Calu3 (cell line): Measurements from ENCODE around the gene PSORS1C1. TPM values are rescaled to one million over a fixed set of nuclear protein-coding genes. Genes with fewer than 3 reads are reported as not detected.

Source experiments
- BruUV-seq: library from RNA; stranded (reverse); fragments of 400-500 nt; replicated peaks from 2 replicates; lab custom pipeline; 2021; lab: Mats Ljungman, UMichigan
- CTCF ChIA-PET: fragments of 300-600 bp; sonication (Branson Sonifier 250); formaldehyde crosslinking; loops from one replicate; lab custom pipeline; 2022; ENCODE audit warnings: antibody characterized with exemption; lab: Charles Lee
- DNase-seq: peaks from one replicate; pipeline ENCODE4 v3.0.0; 2022
- H3K27ac Mint-ChIP-seq: one replicate; pipeline ENCODE4 v1.8.0; 2022; ENCODE audit warnings: mixed read lengths; ENCODE audit not compliant: unreplicated experiment
- H3K27me3 Mint-ChIP-seq: one replicate; pipeline ENCODE4 v1.8.0; 2022; ENCODE audit warnings: mixed read lengths; ENCODE audit not compliant: unreplicated experiment
- H3K36me3 Mint-ChIP-seq: one replicate; pipeline ENCODE4 v1.8.0; 2022; ENCODE audit warnings: mild to moderate bottlenecking, moderate library complexity, mixed read lengths; ENCODE audit not compliant: insufficient read depth, unreplicated experiment
- H3K4me1 Mint-ChIP-seq: one replicate; pipeline ENCODE4 v1.8.0; 2022; ENCODE audit warnings: mild to moderate bottlenecking, low read depth, mixed read lengths; ENCODE audit not compliant: unreplicated experiment
- H3K4me3 Mint-ChIP-seq: one replicate; pipeline ENCODE4 v1.8.0; 2022; ENCODE audit warnings: mild to moderate bottlenecking, low read depth, moderate library complexity, mixed read lengths; ENCODE audit not compliant: unreplicated experiment
- H3K9me3 Mint-ChIP-seq: one replicate; pipeline ENCODE4 v1.8.0; 2022; ENCODE audit warnings: low read depth, mixed read lengths; ENCODE audit not compliant: unreplicated experiment
- CTCF ChIP-seq: fragments of 200-600 bp; IDR thresholded peaks from one replicate; pipeline ENCODE4 v1.8.0; 2022; ENCODE audit warnings: antibody characterized with exemption; ENCODE audit not compliant: unreplicated experiment
- intact Hi-C: fragments of 100-400 bp; cut with micrococcal nuclease; formaldehyde crosslinking; loops from one replicate; pipeline ENCODE4 v1.10.0; 2022; ENCODE audit not compliant: unreplicated experiment
- total RNA-seq: library from RNA; stranded (reverse); gene quantifications from 2 replicates; pipeline ENCODE4 v1.2.3, GENCODE V29; 2022

PSORS1C1 gene
- total RNA-seq, 1 experiment from 2014 or later, result 11.0 TPM

DNA sequence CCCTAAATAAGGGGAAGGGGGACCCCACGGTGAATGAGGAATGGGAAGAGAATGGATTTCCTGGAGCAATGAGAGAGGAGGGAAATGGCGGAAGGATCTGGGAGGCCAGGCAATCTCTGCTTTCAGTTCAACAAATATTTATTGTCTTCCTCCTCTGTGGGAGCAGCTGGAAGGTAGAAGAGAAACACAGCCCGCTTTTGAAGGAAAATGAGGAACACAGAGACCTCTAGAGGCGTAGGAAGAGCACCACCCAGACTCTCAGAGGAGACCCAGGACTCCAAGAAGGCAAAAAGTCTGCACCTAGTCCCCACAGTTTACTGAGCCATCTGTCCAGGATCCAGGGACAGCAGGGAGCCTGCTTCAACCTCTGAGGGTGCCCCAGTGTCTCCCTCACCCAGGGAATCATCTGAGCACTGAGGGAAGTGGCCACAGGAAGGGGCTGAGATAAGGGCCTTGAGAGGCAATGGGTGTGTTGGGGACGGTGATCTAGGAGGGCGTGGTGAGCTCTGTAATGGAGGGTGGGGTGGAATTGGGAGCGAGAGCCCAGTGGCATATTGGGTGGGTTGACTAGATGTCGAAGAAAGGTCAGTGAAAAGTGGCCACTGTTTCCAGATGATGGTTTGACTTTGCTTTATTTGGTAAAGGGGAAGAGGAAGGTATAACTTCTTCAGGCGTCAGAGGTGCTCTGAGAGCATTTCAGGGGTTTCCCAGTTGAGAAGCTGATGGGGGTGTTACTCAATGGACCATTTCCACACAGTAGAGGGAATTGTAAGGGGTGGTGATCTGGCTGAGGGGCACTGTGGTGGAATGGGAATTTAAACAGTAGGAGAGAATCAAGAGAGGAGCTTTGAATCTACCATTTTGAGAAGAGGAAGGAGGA is 610 bp downstream of the PSORS1C1 start:
- Mint-ChIP-seq H3K9me3 (no peaks in the 10 kb centered on the region), H3K27ac (peak overlapping the region; percentile 87), H3K27me3 (peaks cover 6% of the 10 kb centered on the region), H3K4me1 (peaks cover 44% of the 10 kb centered on the region), H3K4me3 (peak overlapping the region; percentile 58), H3K36me3 (peaks cover 19% of the 10 kb centered on the region)
- BruUV-seq, result no TSS peak
- CTCF ChIA-PET, result interaction anchor here (0.6 to 4.0 kb wide), 33 partner anchors 10 to 1192 kb away, joined by 3 to 57 read pairs (median 6); partner anchors contain the start of gene VARS2
- TF ChIP-seq CTCF, result peak; percentile 47
- intact Hi-C loops, result loop anchor here (2.0 kb wide), 1 partner anchor 28 kb away; no protein-coding TSS in a partner anchor
- DNase-seq, result peak; percentile 73

GRCh38 chr6:31115941-31116560 is 1.5 kb downstream of the PSORS1C1 start:
- intact Hi-C loops, result loop anchor here (2.0 kb wide), 1 partner anchor 29 kb away; no protein-coding TSS in a partner anchor
- no peak for DNase-seq
- Mint-ChIP-seq H3K27ac (peak overlapping the region; percentile 87), H3K27me3 (no peaks in the 10 kb centered on the region), H3K36me3 (peaks cover 19% of the 10 kb centered on the region), H3K9me3 (no peaks in the 10 kb centered on the region), H3K4me3 (peak overlapping the region; percentile 58), H3K4me1 (peaks cover 44% of the 10 kb centered on the region)
- TF ChIP-seq CTCF, result no peak
- CTCF ChIA-PET, result interaction anchor here (0.6 to 4.0 kb wide), 20 partner anchors 10 to 1191 kb away, joined by 3 to 57 read pairs (median 7); partner anchors contain the start of genes TCF19 and VARS2
- BruUV-seq, result no TSS peak

- peaks cover 19% of the 10 kb centered on the region for H3K36me3 Mint-ChIP-seq
- H3K27ac Mint-ChIP-seq, result no peak overlapping the region
- intact Hi-C loops, result no loop called here
- no peaks in the 10 kb centered on the region for H3K9me3 Mint-ChIP-seq
- H3K27me3 Mint-ChIP-seq, result no peaks in the 10 kb centered on the region
- CTCF ChIA-PET, result interaction anchor here (0.9 to 4.0 kb wide), 6 partner anchors 14 to 76 kb away, joined by 3 to 57 read pairs (median 4); partner anchors contain the start of gene TCF19
- TF ChIP-seq CTCF, result no peak
- no peak overlapping the region for H3K4me3 Mint-ChIP-seq
- no TSS peak for BruUV-seq
- H3K4me1 Mint-ChIP-seq, result peaks cover 44% of the 10 kb centered on the region
- no peak for DNase-seq
These were observed 2.2 kb downstream of the PSORS1C1 start for GRCh38 chr6:31116661-31117385.

GRCh38 chr6:31118178-31118577 is 3.6 kb downstream of the PSORS1C1 start:
- no peaks in the 10 kb centered on the region for H3K9me3 Mint-ChIP-seq

More at GRCh38 chr6:31118178-31118577, 3.6 kb downstream of the PSORS1C1 start:
- Mint-ChIP-seq H3K27ac (no peak overlapping the region), H3K36me3 (peaks cover 27% of the 10 kb centered on the region), H3K4me1 (peaks cover 42% of the 10 kb centered on the region), H3K4me3 (no peak overlapping the region), H3K27me3 (no peaks in the 10 kb centered on the region)
- intact Hi-C loops, result no loop called here
- no TSS peak for BruUV-seq
- DNase-seq, result no peak
- no peak for TF ChIP-seq CTCF
- CTCF ChIA-PET, result interaction anchor here (0.5 to 1.3 kb wide), 3 partner anchors 16 to 53 kb away, joined by 3 to 4 read pairs (median 4); no protein-coding TSS in a partner anchor
